Esophagus squamous epithelium (tissue), 5 donors: Measurements from ENCODE around the gene SELENOS. TPM values are rescaled to one million over a fixed set of nuclear protein-coding genes. Genes with fewer than 3 reads are reported as not detected.

Source experiments
- DNase-seq: peaks from one replicate; lab custom pipeline; 2025; lab: John Stamatoyannopoulos, UW
- H3K27ac ChIP-seq, 4 donors: fragments of 200-600 bp; sonication (generic); one replicate each; pipeline ENCODE4 v1.5.1; 2016 to 2019; ENCODE audit warnings: mild to moderate bottlenecking in 1 of 4
- H3K27me3 ChIP-seq, 4 donors: fragments of 200-600 bp; sonication (generic); 1 replicate in 3 of 4; 2 replicates in 1 of 4; pipeline versions ENCODE4 v1.5.1 to v1.6.0; 2017 to 2021; ENCODE audit warnings: antibody characterized with exemption in 1 of 4
- H3K36me3 ChIP-seq, 3 donors: fragments of 200-600 bp; sonication (generic); one replicate each; pipeline ENCODE4 v1.5.1; 2016 to 2019
- H3K4me1 ChIP-seq, 3 donors: fragments of 200-600 bp; sonication (generic); one replicate each; pipeline ENCODE4 v1.5.1; 2017 to 2019
- H3K4me3 ChIP-seq, 4 donors: fragments of 200-600 bp; sonication (generic); 1 replicate in 3 of 4; 2 replicates in 1 of 4; pipeline ENCODE4 v1.5.1; 2016 to 2019; ENCODE audit warnings: mild to moderate bottlenecking in 2 of 4, moderate library complexity in 1 of 4
- H3K9me3 ChIP-seq, 3 donors: fragments of 200-600 bp; sonication (generic); one replicate each; pipeline ENCODE4 v1.5.1; 2016 to 2019
- CTCF ChIP-seq, 6 experiments: fragments of 450-650 bp in 4 of 6; fragments of 200-600 bp in 2 of 6; sonication (generic) in 2 of 6; IDR thresholded peaks; one replicate each; pipeline ENCODE4 v1.5.1; 2016 to 2019; ENCODE audit warnings: antibody characterized with exemption in 6 of 6, mild to moderate bottlenecking in 4 of 6, moderate library complexity in 4 of 6
- POLR2A ChIP-seq, 4 donors: fragments of 450-650 bp; IDR thresholded peaks; one replicate each; pipeline ENCODE4 v1.6.1; 2017; ENCODE audit warnings: antibody characterized with exemption in 4 of 4, mild to moderate bottlenecking in 4 of 4, moderate library complexity in 3 of 4
- WGBS, 2 donors: methylation state at CpG; one replicate each; pipeline ENCODE4 v1.1.5; 2018; 5-methylcytosine and 5-hydroxymethylcytosine counted together
- intact Hi-C: fragments of 100-400 bp; cut with DNase I; formaldehyde crosslinking; loops from one replicate; pipeline ENCODE4 v1.15.0; 2022
- total RNA-seq, 4 donors: library from RNA; depleted of rRNA; stranded (reverse); fragments of >200 nt; gene quantifications; one replicate each; pipeline ENCODE4 v1.1.0, GENCODE V29; 2016
- donor health status: DM: yes; HTN: yes; CAD: no.

SELENOS gene
- total RNA-seq, 4 donors from 2014 or later, result 57.6 to 69.6 (median 63.4) TPM

- TF ChIP-seq POLR2A (IDR thresholded peaks at IDR 0.05) (no peak), CTCF (IDR thresholded peaks at IDR 0.05) (no peak)
- intact Hi-C loops, result no loop called here
- Histone ChIP-seq H3K36me3 (peaks cover 0 to 12% (median 0%) of the 10 kb centered on the region in 3 donors), H3K27ac (peak overlapping the region in 2 of 4 donors; percentile 13 to 30), H3K4me1 (peaks cover 0 to 37% (median 12%) of the 10 kb centered on the region in 3 donors), H3K9me3 (no peaks in the 10 kb centered on the region), H3K27me3 (no peaks in the 10 kb centered on the region), H3K4me3 (no peak overlapping the region)
- no peak for DNase-seq
- WGBS, 2 donors, result 58 to 78% methylated on average over 8 to 14 of the region's 17 CpGs
Measured at GRCh38 chr15:101264911-101265641, 12.2 kb downstream of the SELENOS start.

- no peak for DNase-seq
- Histone ChIP-seq H3K9me3 (no peaks in the 10 kb centered on the region), H3K4me1 (peaks cover 0 to 37% (median 12%) of the 10 kb centered on the region in 3 donors), H3K4me3 (no peak overlapping the region), H3K27ac (no peak overlapping the region), H3K36me3 (peaks cover 0 to 1% (median 0%) of the 10 kb centered on the region in 3 donors), H3K27me3 (no peaks in the 10 kb centered on the region)
- no peak for TF ChIP-seq CTCF (IDR thresholded peaks at IDR 0.05)
- 89 to 90% methylated on average over 3 to 4 of the region's 4 CpGs for WGBS, 2 donors
- intact Hi-C loops, result no loop called here
Measured at GRCh38 chr15:101264011-101264410, 13.3 kb downstream of the SELENOS start.

DNA sequence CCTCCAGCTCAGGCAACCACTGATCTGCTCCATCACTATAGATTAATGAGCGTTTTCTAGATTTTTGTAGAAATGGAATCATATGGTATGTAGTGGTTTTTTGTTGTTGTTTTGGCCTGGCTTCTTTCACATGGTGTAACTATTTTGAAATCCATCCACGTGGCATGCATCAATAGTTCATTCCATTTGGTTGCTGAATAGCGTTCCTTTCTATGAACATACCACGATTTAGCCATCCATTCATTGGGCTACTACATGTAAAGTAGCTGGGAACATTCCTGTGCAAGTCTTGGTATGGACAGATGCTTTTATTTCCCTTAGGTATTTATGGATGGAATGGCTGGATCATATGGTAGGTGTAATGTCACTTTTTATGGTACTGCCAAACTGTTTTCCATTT, 14.7 kb downstream of the SELENOS start:
- intact Hi-C loops, result no loop called here
- TF ChIP-seq CTCF (IDR thresholded peaks at IDR 0.05) (no peak), POLR2A (IDR thresholded peaks at IDR 0.05) (no peak)
- Histone ChIP-seq H3K27ac (no peak overlapping the region), H3K27me3 (no peaks in the 10 kb centered on the region), H3K36me3 (no peaks in the 10 kb centered on the region), H3K9me3 (no peaks in the 10 kb centered on the region), H3K4me1 (peaks cover 0 to 40% (median 9%) of the 10 kb centered on the region in 3 donors), H3K4me3 (no peak overlapping the region)
- 83% methylated on average over 4 of the region's 4 CpGs for WGBS, 2 donors
- DNase-seq, result no peak

GRCh38 chr15:101258238-101259144, 18.8 kb downstream of the SELENOS start:
- Histone ChIP-seq H3K27ac (no peak overlapping the region), H3K36me3 (no peaks in the 10 kb centered on the region), H3K4me1 (peaks cover 0 to 13% (median 0%) of the 10 kb centered on the region in 3 donors), H3K9me3 (no peaks in the 10 kb centered on the region), H3K4me3 (no peak overlapping the region), H3K27me3 (no peaks in the 10 kb centered on the region)
- 26 to 32% methylated on average over 8 to 11 of the region's 11 CpGs for whole genome bisulfite sequencing, 2 donors
- DNase-seq, result no peak
- intact Hi-C loops, result loop anchor here (2.0 to 5.0 kb wide), 2 partner anchors 170 to 241 kb away; no protein-coding TSS in a partner anchor
- TF ChIP-seq CTCF (IDR thresholded peaks at IDR 0.05), result peak; percentile 74 to 93 (median 87)
- no peak for TF ChIP-seq POLR2A (IDR thresholded peaks at IDR 0.05)
